ENCODE results near the gene KCTD4. TPM values are rescaled to one million over a fixed set of nuclear protein-coding genes. Genes with fewer than 3 reads are reported as not detected.

Gene KCTD4
- total and polyA plus RNA-seq, 10 of the 15 experiments (the other 5 are each of a cell fraction or from before 2014, with no cell fraction given) = 0.09 TPM; not detected in 9

DNA sequence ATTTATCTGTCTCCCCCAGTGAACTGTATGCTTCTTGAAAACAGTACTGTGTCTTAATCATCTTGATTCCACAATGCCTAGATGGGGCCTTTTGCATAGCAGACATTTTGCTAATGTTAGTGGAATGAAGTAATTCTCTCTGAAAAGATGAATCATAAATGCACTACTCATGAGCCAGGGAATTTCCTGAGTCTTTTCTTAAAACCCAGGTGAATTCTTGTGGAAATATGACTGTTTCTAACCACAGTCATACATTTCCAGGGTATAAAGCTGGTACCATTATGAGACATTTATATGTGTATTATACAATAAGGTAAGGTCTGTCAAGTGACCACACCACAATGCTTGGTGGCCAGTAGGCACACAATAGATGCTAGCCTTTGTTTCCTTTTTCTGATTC, 5.5 kb upstream of the KCTD4 start:
- peak; percentile 7 for FAIRE-seq
- no peaks in the 10 kb centered on the region for H4K20me1 ChIP-seq (ENCODE audit: control insufficient read depth, insufficient read depth)
- no peaks in the 10 kb centered on the region; the same call in 1 of the 2 replicates for H3K79me2 ChIP-seq (ENCODE audit: control insufficient read depth, insufficient read depth, low read length)
- ChIA-PET CTCF (interaction anchor here (1.5 to 1.7 kb wide), 2 partner anchors 10 to 15 kb away, joined by 4 to 7 read pairs; no protein-coding TSS in a partner anchor), RAD21 (ENCODE audit: unreplicated experiment) (interaction anchor here (1.1 to 1.6 kb wide), 2 partner anchors 13 to 15 kb away, joined by 3 to 4 read pairs; no protein-coding TSS in a partner anchor), SMC1A (ENCODE audit: uncharacterized antibody, unreplicated experiment) (interaction anchor here (0.8 to 4.1 kb wide), 8 partner anchors 10 to 580 kb away, joined by 3 to 22 read pairs (median 4); no protein-coding TSS in a partner anchor), POLR2A (no interaction called here)
- H3K27me3 ChIP-seq (replicated peaks in 1 of 2; ENCODE audit: control insufficient read depth in 2 of 2, insufficient read depth in 2 of 2, low read length in 1 of 2) = no peaks in the 10 kb centered on the region
- H3K4me2 ChIP-seq (ENCODE audit: control insufficient read depth, insufficient read depth) = no peak overlapping the region; the same call in 1 of the 2 replicates
- ATAC-seq = peak; percentile 92
- no peaks in the 10 kb centered on the region; the same call in 2 of the 3 replicates for H3K9me3 ChIP-seq (replicated peaks; ENCODE audit: control insufficient read depth, insufficient read depth, low read length)
- in situ Hi-C loops (cut with MboI) (no loop called here), intact Hi-C loops (cut with micrococcal nuclease; ENCODE audit: unreplicated experiment) (no loop called here)
- H2AFZ ChIP-seq (ENCODE audit: control insufficient read depth, low read depth, low read length) = no peak overlapping the region
- H3K36me3 ChIP-seq (ENCODE audit: control insufficient read depth in 2 of 2, insufficient read depth in 2 of 2, low read length in 1 of 2) = peaks cover 2 to 6% of the 10 kb centered on the region in 2 experiments; a peak in 3 of 4 replicates
- peaks cover 3% of the 10 kb centered on the region; the same call in 1 of the 2 replicates for H3K4me1 ChIP-seq (ENCODE audit: control insufficient read depth, insufficient read depth, low read length)
- BruUV-seq (replicated peaks) = no TSS peak
- 0 out of 2 replicates have a peak overlapping the region, but pooled peaks have one; percentile 7 for H3K4me3 ChIP-seq
- no peak overlapping the region for H3K9ac ChIP-seq (ENCODE audit: control insufficient read depth, insufficient read depth, low read length)
- DNase-seq (ENCODE audit: low read depth, low spot score) = peak; percentile 21
- H3K27ac ChIP-seq (ENCODE audit: control insufficient read depth, insufficient read depth) = peak overlapping the region; percentile 38; the same call in 1 of the 2 replicates
- peak; percentile 64 for TF ChIP-seq ATF7 (IDR thresholded peaks at IDR 0.05; ENCODE audit: low read depth)
- no peak for TF ChIP-seq MYC (IDR thresholded peaks at IDR 0.05; ENCODE audit: insufficient read depth, insufficient read length, insufficient replicate concordance, low read length, severe bottlenecking)
- TF ChIP-seq ASH2L (IDR thresholded peaks at IDR 0.05; ENCODE audit: borderline replicate concordance, low read depth) = no peak
- 0 out of 4 replicates have a peak, but pooled peaks of 1 of the 2 experiments have one; percentile 36 for TF ChIP-seq BHLHE40 (IDR thresholded peaks at IDR 0.05; ENCODE audit: borderline replicate concordance in 1 of 2, low read depth in 2 of 2, low read length in 1 of 2)
- TF ChIP-seq MLLT1 (IDR thresholded peaks at IDR 0.05) = no peak
- peak in 1 of 2 experiments; percentile 54; a peak in 1 of 4 replicates for TF ChIP-seq EP300 (IDR thresholded peaks at IDR 0.05; ENCODE audit: borderline replicate concordance in 1 of 2, control insufficient read depth in 1 of 2, low read depth in 2 of 2, low read length in 2 of 2)
- TF ChIP-seq NR2F1 (conservative IDR thresholded peaks at IDR 0.05) = no peak
- no peak for TF ChIP-seq PBX3 (IDR thresholded peaks at IDR 0.05; ENCODE audit: insufficient replicate concordance, low read depth, low read length)
- TF ChIP-seq ESRRA (IDR thresholded peaks at IDR 0.05; ENCODE audit: low read length) = no peak
- no peak for TF ChIP-seq RAD51 (IDR thresholded peaks at IDR 0.05)
- peak; percentile 61 for TF ChIP-seq CBFB (IDR thresholded peaks at IDR 0.05; ENCODE audit: low read depth)
- TF ChIP-seq POLR2A (IDR thresholded peaks at IDR 0.05; ENCODE audit: low read depth, low read length) = no peak
- TF ChIP-seq CUX1 (IDR thresholded peaks at IDR 0.05; ENCODE audit: insufficient replicate concordance, low read depth, low read length) = no peak
- TF ChIP-seq CREM (IDR thresholded peaks at IDR 0.05; ENCODE audit: low read depth) = peak; percentile 75
- TF ChIP-seq SMARCA5 (IDR thresholded peaks at IDR 0.05) = no peak
- no peak for TF ChIP-seq RAD21 (IDR thresholded peaks at IDR 0.05; ENCODE audit: insufficient read depth, low read depth, low read length)
- no peak for TF ChIP-seq BRCA1 (IDR thresholded peaks at IDR 0.05; ENCODE audit: low read depth, low read length)
- peak; percentile 71 for TF ChIP-seq IRF4 (IDR thresholded peaks at IDR 0.05; ENCODE audit: low read depth, low read length)

Measured in GM12878 (cell line).